HG03558 (cell line): Measurements from ENCODE around the gene C1orf52.

Experiments
- ATAC-seq: cut with Tn5 transposase; IDR thresholded peaks from one replicate; pipeline ENCODE4 v1.9.1; 2021; ENCODE audit warnings: moderate number of reproducible peaks; ENCODE audit not compliant: unreplicated experiment; ENCODE audit errors: extremely low read depth

Gene C1orf52

GRCh38 chr1:85201340-85202091, 57.9 kb downstream of the C1orf52 start:
- peak; percentile 11 for ATAC-seq

DNA sequence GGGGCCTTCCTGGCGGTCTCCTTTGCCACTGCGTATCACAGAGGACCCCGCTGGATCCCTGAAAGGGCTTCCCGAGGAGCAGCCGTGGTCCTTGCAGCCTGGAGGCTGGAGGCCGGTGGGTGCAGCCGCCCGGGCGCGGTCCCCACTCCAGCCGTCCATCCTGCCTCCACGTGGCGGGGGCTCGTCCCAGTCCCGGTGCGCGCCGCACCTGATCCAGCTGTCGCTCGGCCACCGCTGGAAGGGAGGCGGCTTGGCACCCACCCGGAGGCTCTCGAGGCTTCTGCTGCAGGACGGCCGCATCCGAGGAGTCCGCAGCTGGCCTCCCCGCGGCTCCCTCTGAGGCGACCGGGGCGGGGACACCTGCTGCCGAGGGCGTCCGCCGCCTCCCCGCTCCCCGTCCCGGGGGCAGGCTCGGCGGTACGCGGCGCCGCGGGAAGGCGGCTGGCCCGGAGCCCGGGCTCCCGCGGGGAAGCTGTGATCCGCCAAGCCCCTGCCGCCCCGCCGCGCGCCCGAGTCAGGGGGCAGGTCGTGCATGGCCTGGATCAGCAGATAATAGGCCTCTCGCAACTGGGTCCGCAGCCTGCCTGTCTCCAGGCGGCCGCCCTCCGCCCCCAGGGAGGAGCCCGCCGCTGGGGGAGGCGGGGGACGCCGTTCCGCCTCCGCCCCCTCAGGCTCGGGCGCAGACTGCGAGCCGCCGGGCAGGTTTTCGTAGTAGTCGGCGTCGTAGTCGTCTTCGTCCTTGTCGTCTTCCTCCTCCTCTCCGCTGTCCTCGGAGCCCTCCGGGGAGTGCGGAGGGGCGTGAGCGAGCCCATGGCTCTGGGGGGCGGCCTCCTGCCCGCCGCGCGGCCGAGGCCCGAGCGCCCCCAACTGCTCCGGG, 58.8 kb downstream of the C1orf52 start, which contains the start of gene SYDE2:
SYDE2 (minus strand) TSS at position 554 of the 877 bp plus-strand sequence; CDS start at position 534, 20 bp downstream.
- ATAC-seq = peak; percentile 41
